ENCODE measurements around the gene PLXNA1. TPM values are rescaled to one million over a fixed set of nuclear protein-coding genes. Genes with fewer than 3 reads are reported as not detected.

Gene PLXNA1
- polyA plus RNA-seq, 1 donor from 2014 or later = 65.6 TPM

DNA sequence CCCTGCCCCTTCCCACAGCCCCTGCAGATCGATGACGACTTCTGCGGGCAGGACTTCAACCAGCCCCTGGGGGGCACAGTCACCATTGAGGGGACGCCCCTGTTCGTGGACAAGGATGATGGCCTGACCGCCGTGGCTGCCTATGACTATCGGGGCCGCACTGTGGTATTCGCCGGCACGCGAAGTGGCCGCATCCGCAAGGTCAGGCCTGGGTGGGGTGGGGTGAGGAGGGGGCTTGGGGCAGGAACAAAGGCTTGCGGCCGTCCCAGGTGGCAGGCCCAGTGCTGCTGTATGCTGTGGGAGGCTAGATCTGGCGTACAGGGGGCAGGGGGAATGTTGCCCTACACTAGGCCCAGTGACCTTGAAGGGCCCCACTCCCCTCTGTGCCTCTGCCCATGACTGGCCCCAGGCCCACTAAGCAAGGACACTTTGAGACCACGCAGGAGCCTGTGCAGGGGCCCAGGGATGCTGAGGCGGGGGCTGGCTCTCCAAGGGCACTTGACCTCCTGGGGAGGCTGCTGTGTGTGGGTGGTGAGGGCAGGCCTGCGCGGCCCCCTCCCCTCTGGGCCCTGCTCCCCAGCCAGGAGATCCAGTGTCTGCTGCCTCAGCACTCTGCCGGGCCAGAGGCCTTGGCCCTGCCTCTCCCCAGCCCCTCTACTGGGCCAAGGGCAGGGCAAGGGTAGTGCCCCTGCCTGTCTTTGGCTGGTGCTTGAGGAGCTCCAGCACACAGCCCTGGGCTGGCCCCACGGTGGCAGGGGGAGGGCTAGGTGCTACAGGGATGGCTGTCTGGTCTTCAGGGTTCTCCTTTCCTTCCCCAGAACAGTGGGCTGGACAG is 8.7 kb downstream of the PLXNA1 start:
- H3K9ac ChIP-seq (ENCODE audit: low read length) = no peak overlapping the region
- no peak overlapping the region for H3K4me3 ChIP-seq (ENCODE audit: low read length)
- H3K79me2 ChIP-seq (replicated peaks; ENCODE audit: insufficient read depth, low read length) = peaks cover 50% of the 10 kb centered on the region
- H3K9me2 ChIP-seq (ENCODE audit: insufficient read depth, low read length) = no peaks in the 10 kb centered on the region
- no peaks in the 10 kb centered on the region for H3K9me3 ChIP-seq (ENCODE audit: low read length)
- no peaks in the 10 kb centered on the region for H3K27me3 ChIP-seq (ENCODE audit: insufficient read depth, low read depth, low read length)
- H3F3A ChIP-seq (ENCODE audit: insufficient read depth, low read length, poor library complexity, severe bottlenecking) = no peaks in the 10 kb centered on the region
- peaks cover 9% of the 10 kb centered on the region for H3K36me3 ChIP-seq (ENCODE audit: insufficient read depth, low read length)
- H3K4me2 ChIP-seq (ENCODE audit: low read length) = no peak overlapping the region
- H4K20me1 ChIP-seq (ENCODE audit: insufficient read depth) = peaks cover 70% of the 10 kb centered on the region
- TF ChIP-seq POLR2AphosphoS5 (IDR thresholded peaks at IDR 0.05) = no peak
- no peak for TF ChIP-seq MXI1 (conservative IDR thresholded peaks at IDR 0.05; ENCODE audit: poor library complexity, severe bottlenecking)
- TF ChIP-seq EZH2 (IDR thresholded peaks at IDR 0.05; ENCODE audit: borderline replicate concordance, insufficient read depth, low read length, poor library complexity, severe bottlenecking) = no peak
- TF ChIP-seq TAF1 (IDR thresholded peaks at IDR 0.05; ENCODE audit: low read depth) = no peak
- TF ChIP-seq, protein P1, sequence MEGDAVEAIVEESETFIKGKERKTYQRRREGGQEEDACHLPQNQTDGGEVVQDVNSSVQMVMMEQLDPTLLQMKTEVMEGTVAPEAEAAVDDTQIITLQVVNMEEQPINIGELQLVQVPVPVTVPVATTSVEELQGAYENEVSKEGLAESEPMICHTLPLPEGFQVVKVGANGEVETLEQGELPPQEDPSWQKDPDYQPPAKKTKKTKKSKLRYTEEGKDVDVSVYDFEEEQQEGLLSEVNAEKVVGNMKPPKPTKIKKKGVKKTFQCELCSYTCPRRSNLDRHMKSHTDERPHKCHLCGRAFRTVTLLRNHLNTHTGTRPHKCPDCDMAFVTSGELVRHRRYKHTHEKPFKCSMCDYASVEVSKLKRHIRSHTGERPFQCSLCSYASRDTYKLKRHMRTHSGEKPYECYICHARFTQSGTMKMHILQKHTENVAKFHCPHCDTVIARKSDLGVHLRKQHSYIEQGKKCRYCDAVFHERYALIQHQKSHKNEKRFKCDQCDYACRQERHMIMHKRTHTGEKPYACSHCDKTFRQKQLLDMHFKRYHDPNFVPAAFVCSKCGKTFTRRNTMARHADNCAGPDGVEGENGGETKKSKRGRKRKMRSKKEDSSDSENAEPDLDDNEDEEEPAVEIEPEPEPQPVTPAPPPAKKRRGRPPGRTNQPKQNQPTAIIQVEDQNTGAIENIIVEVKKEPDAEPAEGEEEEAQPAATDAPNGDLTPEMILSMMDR (IDR thresholded peaks at IDR 0.05; ENCODE audit: poor library complexity, severe bottlenecking) = no peak
- TF ChIP-seq SMC3 (conservative IDR thresholded peaks at IDR 0.05; ENCODE audit: poor library complexity) = no peak
- TF ChIP-seq, protein P2, sequence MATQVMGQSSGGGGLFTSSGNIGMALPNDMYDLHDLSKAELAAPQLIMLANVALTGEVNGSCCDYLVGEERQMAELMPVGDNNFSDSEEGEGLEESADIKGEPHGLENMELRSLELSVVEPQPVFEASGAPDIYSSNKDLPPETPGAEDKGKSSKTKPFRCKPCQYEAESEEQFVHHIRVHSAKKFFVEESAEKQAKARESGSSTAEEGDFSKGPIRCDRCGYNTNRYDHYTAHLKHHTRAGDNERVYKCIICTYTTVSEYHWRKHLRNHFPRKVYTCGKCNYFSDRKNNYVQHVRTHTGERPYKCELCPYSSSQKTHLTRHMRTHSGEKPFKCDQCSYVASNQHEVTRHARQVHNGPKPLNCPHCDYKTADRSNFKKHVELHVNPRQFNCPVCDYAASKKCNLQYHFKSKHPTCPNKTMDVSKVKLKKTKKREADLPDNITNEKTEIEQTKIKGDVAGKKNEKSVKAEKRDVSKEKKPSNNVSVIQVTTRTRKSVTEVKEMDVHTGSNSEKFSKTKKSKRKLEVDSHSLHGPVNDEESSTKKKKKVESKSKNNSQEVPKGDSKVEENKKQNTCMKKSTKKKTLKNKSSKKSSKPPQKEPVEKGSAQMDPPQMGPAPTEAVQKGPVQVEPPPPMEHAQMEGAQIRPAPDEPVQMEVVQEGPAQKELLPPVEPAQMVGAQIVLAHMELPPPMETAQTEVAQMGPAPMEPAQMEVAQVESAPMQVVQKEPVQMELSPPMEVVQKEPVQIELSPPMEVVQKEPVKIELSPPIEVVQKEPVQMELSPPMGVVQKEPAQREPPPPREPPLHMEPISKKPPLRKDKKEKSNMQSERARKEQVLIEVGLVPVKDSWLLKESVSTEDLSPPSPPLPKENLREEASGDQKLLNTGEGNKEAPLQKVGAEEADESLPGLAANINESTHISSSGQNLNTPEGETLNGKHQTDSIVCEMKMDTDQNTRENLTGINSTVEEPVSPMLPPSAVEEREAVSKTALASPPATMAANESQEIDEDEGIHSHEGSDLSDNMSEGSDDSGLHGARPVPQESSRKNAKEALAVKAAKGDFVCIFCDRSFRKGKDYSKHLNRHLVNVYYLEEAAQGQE (IDR thresholded peaks at IDR 0.05; ENCODE audit: borderline replicate concordance) = no peak
- no peak for TF ChIP-seq RAD21 (conservative IDR thresholded peaks at IDR 0.05)
- TF ChIP-seq EP300 (conservative IDR thresholded peaks at IDR 0.05; ENCODE audit: poor library complexity, severe bottlenecking) = no peak
- no peak overlapping the region for H3K27ac ChIP-seq (ENCODE audit: low read length)
- H2AFZ ChIP-seq (ENCODE audit: low read depth, low read length) = no peak overlapping the region

DNA sequence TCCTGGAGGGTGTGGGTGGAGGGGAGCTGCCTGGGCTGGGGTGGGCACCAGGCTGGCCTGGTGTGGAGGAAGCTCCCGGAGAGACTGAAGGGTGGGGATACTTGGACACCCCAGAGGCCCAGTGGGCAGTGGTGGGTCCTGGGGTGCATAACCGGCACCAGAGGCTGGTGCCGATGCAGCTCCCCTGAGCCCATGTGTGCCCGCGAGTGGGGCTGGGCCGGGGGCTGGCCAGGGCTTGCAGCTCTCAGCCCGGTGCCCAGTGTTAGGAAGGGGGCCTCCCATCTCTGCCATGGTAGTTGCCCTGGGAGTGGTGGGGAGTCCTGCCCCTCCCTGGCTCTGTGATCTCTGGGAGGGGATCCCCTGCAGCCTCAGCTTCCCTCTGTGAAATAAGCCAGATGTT is 9.3 kb downstream of the PLXNA1 start:
- Histone ChIP-seq H4K20me1 (ENCODE audit: insufficient read depth) (peaks cover 70% of the 10 kb centered on the region), H3K9ac (ENCODE audit: low read length) (no peak overlapping the region), H3K4me2 (ENCODE audit: low read length) (no peak overlapping the region), H3F3A (ENCODE audit: insufficient read depth, low read length, poor library complexity, severe bottlenecking) (no peaks in the 10 kb centered on the region), H3K27me3 (ENCODE audit: insufficient read depth, low read depth, low read length) (no peaks in the 10 kb centered on the region), H3K4me3 (ENCODE audit: low read length) (no peak overlapping the region), H3K9me3 (ENCODE audit: low read length) (no peaks in the 10 kb centered on the region), H3K27ac (ENCODE audit: low read length) (no peak overlapping the region), H3K9me2 (ENCODE audit: insufficient read depth, low read length) (no peaks in the 10 kb centered on the region), H2AFZ (ENCODE audit: low read depth, low read length) (no peak overlapping the region), H3K36me3 (ENCODE audit: insufficient read depth, low read length) (peaks cover 9% of the 10 kb centered on the region), H3K79me2 (replicated peaks; ENCODE audit: insufficient read depth, low read length) (peaks cover 48% of the 10 kb centered on the region)
- TF ChIP-seq EP300 (conservative IDR thresholded peaks at IDR 0.05; ENCODE audit: poor library complexity, severe bottlenecking) (no peak), MXI1 (conservative IDR thresholded peaks at IDR 0.05; ENCODE audit: poor library complexity, severe bottlenecking) (no peak), TAF1 (IDR thresholded peaks at IDR 0.05; ENCODE audit: low read depth) (no peak), EZH2 (IDR thresholded peaks at IDR 0.05; ENCODE audit: borderline replicate concordance, insufficient read depth, low read length, poor library complexity, severe bottlenecking) (no peak), RAD21 (conservative IDR thresholded peaks at IDR 0.05) (no peak), SMC3 (conservative IDR thresholded peaks at IDR 0.05; ENCODE audit: poor library complexity) (no peak), POLR2AphosphoS5 (IDR thresholded peaks at IDR 0.05) (no peak)
- TF ChIP-seq, protein P1 (IDR thresholded peaks at IDR 0.05; ENCODE audit: poor library complexity, severe bottlenecking) = no peak
- TF ChIP-seq, protein P2 (IDR thresholded peaks at IDR 0.05; ENCODE audit: borderline replicate concordance) = no peak
